ENCODE results near the gene TSG101. TPM values are rescaled to one million over a fixed set of nuclear protein-coding genes. Genes with fewer than 3 reads are reported as not detected.

TSG101 gene
- total and polyA plus RNA-seq, 2 experiments from 2014 or later, result 59.4 to 102 TPM

DNA sequence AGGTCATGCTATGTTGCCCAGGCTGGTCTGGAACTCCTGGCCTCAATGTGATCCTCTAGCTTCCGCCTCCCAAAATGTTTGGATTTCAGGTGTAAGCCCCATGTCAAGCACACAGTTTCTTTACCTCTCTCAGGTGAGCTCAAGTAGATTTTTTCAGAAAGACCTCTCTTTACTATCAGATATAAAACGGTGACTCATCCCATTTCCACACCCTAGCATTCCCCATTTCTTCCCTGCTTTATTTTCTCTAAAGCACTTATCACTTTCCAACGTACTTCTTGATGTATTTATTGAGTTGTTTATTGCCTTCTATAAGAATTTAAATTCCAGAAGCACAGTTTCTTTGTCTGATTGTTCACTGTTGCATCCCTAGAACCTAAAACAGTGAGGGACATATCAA is 3.7 kb downstream of the TSG101 start:
- no peaks in the 10 kb centered on the region; the same call in 2 of the 3 replicates for H3K36me3 Mint-ChIP-seq (ENCODE audit: low read depth)
- peaks cover 9% of the 10 kb centered on the region; the same call in 1 of the 2 replicates for H3K4me1 ChIP-seq (ENCODE audit: insufficient read depth)
- H4K20me1 ChIP-seq (replicated peaks; ENCODE audit: insufficient read depth), result no peaks in the 10 kb centered on the region; the same call in 1 of the 2 replicates
- H3K27me3 ChIP-seq (ENCODE audit: insufficient read depth), result no peaks in the 10 kb centered on the region
- no peaks in the 10 kb centered on the region for H3F3A ChIP-seq (replicated peaks; ENCODE audit: low read depth)
- DNase-seq (ENCODE audit: low spot score) (no peak), ATAC-seq (no peak)
- 0 out of 3 replicates have a peak, but pooled peaks cover 2% of the 10 kb centered on the region for H3K4me1 Mint-ChIP-seq
- no peak overlapping the region for H3K4me3 Mint-ChIP-seq
- no peak for TF ChIP-seq ETS1 (IDR thresholded peaks at IDR 0.05)
- TF ChIP-seq ZNF462 (CRISPR knock-in tag; IDR thresholded peaks at IDR 0.05), result no peak
- TF ChIP-seq POLR2AphosphoS5 (IDR thresholded peaks at IDR 0.05; ENCODE audit: low read depth), result no peak
- no peak for TF ChIP-seq ZNF331 (CRISPR knock-in tag; IDR thresholded peaks at IDR 0.05; ENCODE audit: low read depth)
- no peak for TF ChIP-seq STAT1 (IDR thresholded peaks at IDR 0.05; ENCODE audit: unreplicated experiment)
- TF ChIP-seq CTCF (conservative IDR thresholded peaks at IDR 0.05; ENCODE audit: low read depth in 2 of 2), result no peak
- no peak for TF ChIP-seq EZH2 (IDR thresholded peaks at IDR 0.05; ENCODE audit: low read depth, unreplicated experiment)
- no peak for TF ChIP-seq NANOG (IDR thresholded peaks at IDR 0.05; ENCODE audit: borderline replicate concordance)
- no peak for TF ChIP-seq ZNF114 (CRISPR knock-in tag; IDR thresholded peaks at IDR 0.05)
- TF ChIP-seq EZH2phosphoT487 (IDR thresholded peaks at IDR 0.05; ENCODE audit: unreplicated experiment), result no peak
- no peak for TF ChIP-seq JUNB (IDR thresholded peaks at IDR 0.05; ENCODE audit: unreplicated experiment)
- TF ChIP-seq CREB1 (CRISPR knock-in tag; IDR thresholded peaks at IDR 0.05; ENCODE audit: low read depth), result no peak
- no peak for TF ChIP-seq REST (IDR thresholded peaks at IDR 0.05; ENCODE audit: unreplicated experiment)
- H3K27ac Mint-ChIP-seq, result no peak overlapping the region
- no peaks in the 10 kb centered on the region for H3K9me3 Mint-ChIP-seq
- no peak overlapping the region for H2AFZ ChIP-seq
- no peak overlapping the region for H3K27ac ChIP-seq (ENCODE audit: low read depth)
- H3K36me3 ChIP-seq (ENCODE audit: insufficient read depth), result no peaks in the 10 kb centered on the region
- no peak overlapping the region for H3K4me3 ChIP-seq
- H3K9me2 ChIP-seq (ENCODE audit: insufficient read depth), result no peaks in the 10 kb centered on the region
- H3K27me3 Mint-ChIP-seq (ENCODE audit: insufficient read depth, low read depth, poor library complexity), result peaks cover 6% of the 10 kb centered on the region
- peaks cover 61% of the 10 kb centered on the region for H3K79me2 ChIP-seq (replicated peaks; ENCODE audit: insufficient read depth)
- no peak overlapping the region for H3K4me2 ChIP-seq
